HL-60/S4 treated with phorbol 12-myristate 13-acetate at 8.2 ng/mL for 4 days and 3 days (cell line): ENCODE data around the gene CROCC2.

Experiments used
- in situ Hi-C: fragments of 300-500 bp; cut with MboI; formaldehyde crosslinking; loops from 2 replicates; pipeline ENCODE4 v1.15.0; 2022; ENCODE audit warnings: low sequenced_read_pairs

Gene CROCC2

GRCh38 chr2:240996161-240996833 is 90.2 kb downstream of the CROCC2 start:
- in situ Hi-C loops = no loop called here

- in situ Hi-C loops = no loop called here
Measured at GRCh38 chr2:240996834-240997140, 90.7 kb downstream of the CROCC2 start.

GRCh38 chr2:240997141-240997855 is 91.2 kb downstream of the CROCC2 start:
- in situ Hi-C loops = no loop called here

- in situ Hi-C loops = no loop called here
Measured at GRCh38 chr2:240997856-240998705, 91.9 kb downstream of the CROCC2 start, which contains the start of gene SNED1. SNED1 (plus strand) TSS chr2:240998618; CDS start chr2:240998838, 220 bp downstream.

GRCh38 chr2:240998706-240998994 is 92.5 kb downstream of the CROCC2 start:
- in situ Hi-C loops = no loop called here

- in situ Hi-C loops = no loop called here
Measured at GRCh38 chr2:240998995-240999791, 93.1 kb downstream of the CROCC2 start.

GRCh38 chr2:240999873-241000541 is 93.9 kb downstream of the CROCC2 start:
- in situ Hi-C loops = no loop called here

- in situ Hi-C loops = no loop called here
Measured at GRCh38 chr2:241000831-241001321, 94.7 kb downstream of the CROCC2 start.

- in situ Hi-C loops = no loop called here
Measured at GRCh38 chr2:241001413-241002274, 95.5 kb downstream of the CROCC2 start.

- in situ Hi-C loops = no loop called here
Measured at GRCh38 chr2:241002275-241003046, 96.3 kb downstream of the CROCC2 start.

- in situ Hi-C loops = no loop called here
Measured at GRCh38 chr2:241003047-241003360, 96.9 kb downstream of the CROCC2 start.

GRCh38 chr2:241003369-241003768 is 97.2 kb downstream of the CROCC2 start:
- in situ Hi-C loops = no loop called here

- in situ Hi-C loops = no loop called here
Measured at GRCh38 chr2:241003830-241004564, 97.9 kb downstream of the CROCC2 start.

GRCh38 chr2:241005569-241005968 is 99.4 kb downstream of the CROCC2 start:
- in situ Hi-C loops = no loop called here

GRCh38 chr2:241006412-241006811 is 100.3 kb downstream of the CROCC2 start:
- in situ Hi-C loops = no loop called here

GRCh38 chr2:241007111-241007510 is 101.0 kb downstream of the CROCC2 start:
- in situ Hi-C loops = no loop called here

GRCh38 chr2:241007880-241008710 is 102.0 kb downstream of the CROCC2 start:
- in situ Hi-C loops = no loop called here
